HG03378 (cell line): ENCODE results near the gene SCRN1.

ENCODE experiments used
- ATAC-seq: cut with Tn5 transposase; IDR thresholded peaks from one replicate; pipeline ENCODE4 v1.9.1; 2021; ENCODE audit warnings: mild to moderate bottlenecking, moderate library complexity; ENCODE audit not compliant: unreplicated experiment

Gene SCRN1

DNA sequence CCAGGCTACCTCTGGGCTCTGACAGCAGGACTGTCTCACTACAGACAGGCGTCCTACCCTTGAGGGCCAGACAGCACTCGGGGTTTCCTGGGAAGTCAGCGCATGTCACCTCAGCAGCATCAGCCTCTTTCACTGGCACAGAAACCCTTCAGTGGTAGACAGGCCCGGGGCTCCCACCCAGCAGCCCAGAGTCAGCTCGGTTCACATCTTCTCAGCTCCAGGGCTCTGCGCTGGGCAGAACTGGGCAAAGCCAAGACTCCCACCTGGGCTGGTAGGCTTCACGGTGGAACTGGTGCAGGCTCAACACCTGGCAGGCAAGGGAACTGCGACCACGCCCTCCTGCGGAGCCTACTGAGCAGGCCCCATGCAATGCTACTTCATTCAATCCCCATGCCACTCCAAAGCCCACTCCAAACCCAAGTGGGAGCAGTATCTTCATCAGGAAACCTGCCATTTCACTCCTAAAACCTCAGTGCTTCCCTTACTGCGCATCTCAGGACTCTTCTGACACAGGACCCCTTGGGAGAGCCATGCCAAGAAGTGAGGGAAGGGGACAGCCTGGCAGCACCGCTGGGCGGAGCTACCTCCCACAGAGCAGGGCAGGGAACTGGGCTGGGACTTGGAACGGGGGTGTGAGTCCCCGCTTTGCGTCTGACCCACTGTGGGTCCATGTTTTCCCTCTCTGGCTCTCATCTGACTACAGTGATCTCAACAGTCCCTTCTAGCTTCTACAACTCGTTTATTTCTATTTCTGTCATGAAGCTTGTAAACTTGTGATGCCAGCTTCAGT, 60.4 kb downstream of the SCRN1 start:
- ATAC-seq, result no peak

DNA sequence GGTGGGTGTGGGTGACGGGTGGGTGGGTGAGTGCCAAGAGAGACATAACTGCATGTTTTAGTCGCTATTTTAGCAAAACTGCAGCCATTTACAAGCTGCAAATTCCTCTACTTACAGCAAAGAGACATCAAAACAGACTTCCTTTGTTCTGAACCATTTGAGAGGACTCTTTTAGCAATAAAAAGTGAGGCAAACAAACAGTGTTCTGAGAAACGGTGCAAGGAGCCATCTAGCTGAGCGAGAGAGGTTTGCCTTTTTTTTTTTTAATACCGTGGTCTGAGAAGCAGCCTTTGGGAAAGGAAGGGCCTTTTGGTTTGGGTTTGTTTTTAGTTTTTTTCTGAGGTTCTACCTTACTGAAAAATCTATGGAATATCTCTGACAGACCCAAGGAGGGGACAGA, 62.9 kb downstream of the SCRN1 start:
- ATAC-seq, result no peak

DNA sequence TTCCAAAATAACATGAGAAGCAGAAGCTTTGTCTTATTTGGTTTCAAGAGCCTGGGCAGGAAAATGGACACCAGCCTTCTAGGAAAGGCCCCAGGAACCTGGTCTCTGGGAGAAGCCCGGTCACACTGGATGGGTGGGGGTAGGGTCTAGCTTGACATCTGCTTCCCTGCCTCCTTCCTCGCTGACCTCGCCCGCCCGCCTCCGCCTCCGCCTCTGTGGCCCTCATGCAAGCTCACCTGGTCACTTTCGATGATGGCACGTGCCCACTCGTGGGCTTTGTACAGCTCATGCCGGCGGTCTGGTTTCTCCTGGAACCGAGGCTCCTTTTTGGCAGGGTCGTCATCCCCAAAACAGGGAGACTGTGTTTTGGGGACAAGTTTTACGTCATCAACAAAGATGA, 63.4 kb downstream of the SCRN1 start:
- ATAC-seq, result no peak

DNA sequence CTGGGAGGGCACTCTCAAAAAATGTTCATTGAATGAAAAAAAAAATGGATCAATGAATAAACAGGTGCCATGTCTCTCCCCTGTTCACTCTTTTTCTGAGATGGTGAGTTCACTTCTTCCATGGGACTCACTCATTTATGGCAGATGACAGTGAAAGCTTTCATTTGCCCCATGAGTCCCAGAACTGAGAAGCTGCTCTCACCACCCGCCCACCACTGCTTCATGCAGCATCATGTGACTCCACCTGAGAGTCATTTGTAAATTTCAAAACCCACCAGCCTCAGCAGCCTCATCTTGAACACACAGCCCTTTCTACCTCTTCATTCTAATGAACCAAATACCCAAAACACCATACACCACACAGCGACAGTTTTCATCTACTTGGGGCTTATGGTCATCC, 64.9 kb downstream of the SCRN1 start:
- no peak for ATAC-seq

DNA sequence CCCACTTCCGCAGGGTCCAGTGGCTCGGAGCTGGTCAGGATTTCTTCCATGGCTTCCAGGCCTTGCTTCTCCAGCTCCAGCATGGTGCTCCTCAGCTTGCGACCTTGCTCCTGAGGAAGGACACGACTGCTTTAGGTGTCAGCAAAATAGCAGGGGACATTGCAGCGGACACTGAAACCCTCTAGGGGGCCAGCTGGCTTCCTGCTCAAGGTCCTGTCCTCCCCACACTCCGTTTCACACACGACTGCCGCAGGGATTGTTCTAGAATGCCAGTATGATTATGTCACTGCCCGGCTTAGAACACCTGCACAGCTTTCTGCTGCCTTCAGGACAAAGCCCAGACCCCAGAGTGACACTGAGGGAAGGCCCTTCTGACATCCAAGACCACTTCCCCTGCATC, 65.6 kb downstream of the SCRN1 start:
- ATAC-seq, result no peak

DNA sequence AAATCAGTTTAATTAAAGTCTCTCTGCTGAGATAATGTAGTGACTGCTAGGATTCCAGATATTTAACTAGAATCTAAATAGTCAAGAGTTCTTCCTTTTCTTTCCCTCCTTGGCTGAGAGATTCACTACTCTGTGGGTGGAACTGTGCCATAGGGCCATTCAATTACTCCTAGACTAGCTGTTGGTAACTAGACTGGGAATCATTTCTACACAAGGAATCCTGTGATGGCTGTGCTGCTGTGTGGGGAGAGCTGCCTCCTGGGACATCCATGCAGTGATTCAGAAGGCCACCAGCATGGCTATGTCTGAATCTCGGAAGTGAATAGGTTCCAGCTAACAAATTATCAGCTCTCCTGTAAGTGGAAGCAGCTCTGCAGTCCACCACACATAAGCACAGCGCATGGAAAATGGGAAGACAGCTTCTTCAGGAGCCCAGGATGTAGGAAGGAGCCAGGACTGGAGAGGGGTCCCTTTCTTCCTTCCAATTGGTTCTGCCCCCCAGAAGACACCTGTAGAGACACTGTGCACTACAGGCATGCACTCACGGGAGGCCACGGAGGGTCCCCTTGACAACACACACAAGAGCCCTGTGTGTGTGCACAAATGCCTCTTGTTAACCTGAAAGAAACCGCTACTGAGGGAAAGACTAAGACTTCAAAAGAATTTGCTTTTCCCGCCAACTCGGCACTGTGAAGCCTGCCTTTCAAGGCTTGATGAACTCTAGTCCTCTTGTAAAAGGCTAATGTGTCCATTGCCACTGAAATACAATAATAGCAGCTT, 66.5 kb downstream of the SCRN1 start:
- no peak for ATAC-seq

DNA sequence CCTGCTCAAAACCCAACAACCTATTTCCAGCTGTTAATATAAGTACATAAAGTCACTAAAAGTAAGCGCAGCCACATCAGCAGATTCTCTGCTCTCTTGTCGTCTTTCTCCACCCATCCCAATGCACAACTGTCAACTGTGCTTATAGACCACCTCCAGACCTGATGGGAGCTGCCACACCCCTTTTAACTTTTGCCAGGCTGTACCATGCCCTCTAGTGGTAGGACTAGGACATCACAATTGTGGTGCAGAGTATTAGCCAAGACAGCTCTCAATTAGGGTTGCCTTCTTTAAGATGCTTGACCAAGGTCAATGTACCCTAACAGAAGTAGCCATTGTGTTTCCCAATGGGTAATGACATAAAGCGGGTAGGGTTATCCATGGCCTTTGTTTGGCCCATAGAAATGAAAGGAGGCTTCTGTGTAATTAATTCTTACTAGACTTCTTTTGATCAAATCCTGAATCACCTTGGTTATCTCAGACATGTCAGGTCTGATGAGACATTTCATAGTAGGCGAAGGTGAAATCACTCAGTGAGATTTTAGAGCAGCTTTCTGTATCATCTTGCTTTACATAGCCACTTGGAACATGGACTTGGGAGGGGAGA, 68.1 kb downstream of the SCRN1 start:
- ATAC-seq, result peak; percentile 80

DNA sequence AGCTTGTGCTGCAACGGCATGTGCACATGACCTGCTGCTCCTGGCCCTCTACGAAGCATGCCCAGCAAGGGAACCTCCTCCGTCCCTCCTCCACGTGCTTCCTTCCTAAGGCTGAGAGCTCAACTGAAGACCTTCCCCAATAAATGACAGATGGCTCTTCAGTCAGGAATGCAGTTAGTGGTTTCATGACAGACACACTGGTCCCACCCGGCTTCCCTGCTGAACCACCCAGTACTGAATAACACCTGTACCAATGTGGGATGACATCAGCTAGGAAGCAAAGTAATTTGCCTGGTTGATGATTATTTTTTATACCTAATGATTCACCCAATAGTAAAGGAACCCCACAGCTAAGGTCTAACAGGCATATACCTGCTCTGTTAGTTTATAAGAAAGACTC, 69.1 kb downstream of the SCRN1 start:
- ATAC-seq, result no peak

DNA sequence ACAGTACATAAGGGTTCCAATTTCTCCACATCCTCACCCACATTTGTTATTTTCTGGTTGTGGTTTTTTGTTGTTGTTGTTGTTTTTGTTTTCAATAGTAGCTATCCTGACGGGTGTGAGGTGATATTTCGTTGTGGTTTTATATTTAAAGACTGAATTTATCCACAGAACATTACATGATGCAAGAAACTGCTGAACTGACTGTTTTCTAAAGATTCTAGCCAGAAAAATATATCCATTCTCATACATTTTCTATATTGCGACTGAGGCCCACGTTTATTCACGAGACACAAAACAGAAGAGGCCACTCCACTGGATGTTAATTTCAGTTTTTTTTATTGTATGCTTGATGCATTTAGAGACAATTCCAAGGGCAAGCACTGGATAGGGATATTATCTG, 69.8 kb downstream of the SCRN1 start:
- ATAC-seq, result no peak

DNA sequence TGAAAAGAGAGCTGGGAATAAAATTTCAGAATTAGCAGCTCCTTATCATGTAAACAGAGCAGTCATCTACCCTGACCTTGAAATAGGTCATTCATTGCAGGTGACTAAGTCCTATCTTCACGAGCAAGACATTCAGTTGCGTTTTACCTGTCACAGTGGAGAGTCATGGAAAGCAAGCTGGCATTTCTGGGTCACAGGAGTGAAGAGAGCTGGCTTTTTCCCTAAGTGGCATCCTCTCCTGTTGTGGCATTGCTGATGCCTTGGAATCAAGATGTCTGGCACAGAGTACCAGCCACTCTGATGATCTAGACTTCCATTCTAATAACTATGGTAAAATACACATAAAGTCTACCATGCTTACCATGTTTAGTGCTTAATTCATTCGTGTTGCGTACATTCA, 70.8 kb downstream of the SCRN1 start:
- ATAC-seq, result no peak

DNA sequence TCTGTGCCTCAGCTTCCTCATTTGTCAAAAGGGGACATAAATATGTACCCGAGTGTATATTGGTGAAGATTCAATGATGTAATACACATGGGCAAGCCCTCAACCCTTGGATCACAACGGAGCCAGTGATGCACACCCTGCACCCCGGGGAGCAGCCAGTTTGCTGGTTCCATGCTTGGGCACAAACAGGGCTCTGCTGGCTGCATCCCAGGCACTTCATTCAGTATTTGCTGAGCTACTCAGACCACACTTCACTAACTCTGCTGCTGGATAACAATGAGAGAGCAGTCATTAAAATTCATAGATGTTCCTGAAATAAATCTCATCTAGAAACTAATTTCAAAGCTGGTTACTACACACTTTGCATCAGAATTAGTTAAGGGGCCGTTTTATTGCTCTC, 72.0 kb downstream of the SCRN1 start:
- no peak for ATAC-seq

DNA sequence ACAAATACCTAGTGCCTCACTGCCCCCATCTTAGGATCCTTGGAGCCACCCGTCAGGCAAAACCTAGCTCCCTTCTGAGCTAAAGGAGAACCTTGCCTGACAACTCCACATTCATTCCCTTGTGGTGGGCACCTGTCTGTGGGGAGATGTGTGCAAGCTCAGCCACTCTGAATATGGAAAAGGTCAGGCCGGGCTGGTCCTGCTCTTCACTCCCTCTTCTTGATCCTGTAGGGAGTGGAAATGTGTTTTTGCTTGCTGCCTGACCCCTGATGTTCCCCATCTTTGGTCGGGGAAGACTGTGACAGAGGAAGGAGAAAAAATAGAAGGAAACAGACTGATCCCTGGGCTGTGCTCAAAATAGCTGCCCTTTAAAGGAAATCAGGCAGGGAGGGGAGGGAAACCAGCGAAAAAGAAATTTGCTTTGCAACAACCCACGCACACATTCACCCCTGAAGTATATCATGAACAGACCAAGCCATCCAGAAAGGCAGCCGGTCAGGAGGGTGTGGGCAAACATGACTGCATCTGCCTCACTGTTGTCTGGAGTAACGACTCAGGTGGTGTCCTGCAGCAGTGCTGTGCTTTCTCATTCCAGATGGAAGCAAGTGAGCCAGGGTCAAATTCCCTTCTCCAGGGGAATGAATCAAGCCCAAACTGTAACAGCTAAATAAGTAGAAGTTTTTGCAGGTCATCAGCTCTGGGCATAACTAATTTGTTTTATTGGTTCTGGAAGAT, 74.0 kb downstream of the SCRN1 start:
- ATAC-seq, result no peak

DNA sequence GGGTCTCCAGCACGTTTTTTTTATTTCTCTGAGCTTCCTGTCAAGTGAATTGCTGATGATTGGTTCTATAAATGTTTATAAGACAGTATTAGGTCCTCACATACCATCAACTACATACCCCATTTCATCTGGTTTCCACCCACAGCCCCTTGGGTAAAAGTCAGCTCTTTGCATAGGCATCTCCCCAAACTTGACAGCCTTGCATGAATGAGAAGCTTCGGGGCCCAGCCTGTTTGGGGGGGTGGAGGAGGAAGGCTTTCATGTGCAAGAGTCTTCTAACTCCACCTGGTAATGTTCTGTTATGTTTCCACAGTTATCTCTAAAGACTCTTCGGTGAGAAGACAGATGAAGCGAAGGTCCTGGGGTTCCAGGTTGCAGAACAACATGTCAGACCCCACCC, 75.4 kb downstream of the SCRN1 start:
- no peak for ATAC-seq

DNA sequence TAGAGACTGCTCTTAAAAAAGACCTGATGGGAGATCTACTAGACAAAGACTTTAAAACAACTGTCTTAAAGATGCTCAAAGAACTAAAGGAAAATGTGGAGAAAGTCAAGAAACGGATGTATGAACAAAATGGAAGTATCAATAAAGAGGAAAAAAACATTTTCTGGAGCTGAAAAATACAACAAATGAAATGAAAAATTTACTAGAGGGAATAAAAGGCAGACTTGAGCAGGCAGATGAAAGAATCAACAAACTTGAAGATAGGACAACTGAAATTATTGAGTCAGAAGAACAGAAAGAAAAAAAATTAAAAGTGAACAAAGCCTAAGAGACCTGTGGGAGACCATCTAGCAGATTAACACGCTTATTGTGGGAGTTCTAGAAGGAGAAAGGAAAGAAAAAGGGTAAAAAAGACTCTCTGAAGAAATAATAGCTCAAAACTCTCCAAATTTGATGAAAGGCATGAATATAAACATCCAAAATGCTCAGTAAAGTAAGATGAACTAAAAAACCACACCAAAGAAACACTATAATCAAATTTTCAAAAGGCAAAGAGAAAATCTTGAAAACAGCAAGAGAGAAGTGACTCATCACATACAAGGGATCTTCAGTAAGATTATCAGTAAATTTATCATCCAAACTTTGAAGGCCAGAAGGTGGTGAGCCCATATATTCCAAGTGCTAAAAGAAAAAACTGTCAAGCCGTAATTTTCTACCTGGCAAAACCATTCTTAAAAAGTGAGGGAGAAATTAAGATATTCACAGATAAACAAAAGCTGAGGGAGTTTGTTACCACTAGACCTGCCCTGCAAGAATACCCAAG, 83.2 kb downstream of the SCRN1 start:
- no peak for ATAC-seq

DNA sequence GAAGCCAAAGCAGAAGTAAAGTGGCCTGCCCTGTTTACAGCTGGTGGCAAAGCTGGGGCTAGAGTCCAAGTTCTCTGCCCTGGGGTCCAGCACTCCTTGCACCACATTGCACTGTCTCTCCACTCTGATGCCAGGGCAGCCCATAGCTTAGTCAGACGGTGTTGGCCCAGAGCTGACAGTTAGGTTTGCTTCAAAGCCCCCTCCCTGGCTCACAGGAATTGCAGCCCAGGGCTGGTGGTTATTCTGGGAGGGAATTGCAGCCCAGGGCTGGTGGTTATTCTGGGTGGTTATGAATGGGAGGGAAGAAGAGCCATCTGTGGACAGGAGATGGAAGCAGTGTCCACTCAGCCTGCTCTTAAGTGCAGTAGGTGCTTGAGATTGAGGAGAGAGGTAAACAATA, 88.9 kb downstream of the SCRN1 start:
- ATAC-seq, result no peak

DNA sequence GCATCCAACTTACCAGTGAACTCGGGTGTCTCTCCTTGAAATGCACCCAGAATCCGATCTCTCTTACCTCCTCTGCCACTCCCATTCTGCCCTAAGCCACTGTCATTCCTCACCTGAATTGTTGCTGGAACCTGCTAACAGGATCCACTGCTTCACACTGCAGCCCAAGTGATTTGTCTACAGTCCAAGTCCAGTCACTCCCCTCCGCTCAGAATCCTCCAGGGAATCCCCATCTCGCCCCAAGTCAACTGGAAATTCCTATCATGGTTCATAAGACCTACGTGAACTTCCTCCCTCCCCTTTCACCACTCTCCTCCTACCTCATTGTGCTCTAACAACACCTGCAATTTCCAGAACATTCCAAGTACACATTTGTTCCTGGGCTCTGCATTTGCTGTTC, 91.3 kb downstream of the SCRN1 start:
- no peak for ATAC-seq

DNA sequence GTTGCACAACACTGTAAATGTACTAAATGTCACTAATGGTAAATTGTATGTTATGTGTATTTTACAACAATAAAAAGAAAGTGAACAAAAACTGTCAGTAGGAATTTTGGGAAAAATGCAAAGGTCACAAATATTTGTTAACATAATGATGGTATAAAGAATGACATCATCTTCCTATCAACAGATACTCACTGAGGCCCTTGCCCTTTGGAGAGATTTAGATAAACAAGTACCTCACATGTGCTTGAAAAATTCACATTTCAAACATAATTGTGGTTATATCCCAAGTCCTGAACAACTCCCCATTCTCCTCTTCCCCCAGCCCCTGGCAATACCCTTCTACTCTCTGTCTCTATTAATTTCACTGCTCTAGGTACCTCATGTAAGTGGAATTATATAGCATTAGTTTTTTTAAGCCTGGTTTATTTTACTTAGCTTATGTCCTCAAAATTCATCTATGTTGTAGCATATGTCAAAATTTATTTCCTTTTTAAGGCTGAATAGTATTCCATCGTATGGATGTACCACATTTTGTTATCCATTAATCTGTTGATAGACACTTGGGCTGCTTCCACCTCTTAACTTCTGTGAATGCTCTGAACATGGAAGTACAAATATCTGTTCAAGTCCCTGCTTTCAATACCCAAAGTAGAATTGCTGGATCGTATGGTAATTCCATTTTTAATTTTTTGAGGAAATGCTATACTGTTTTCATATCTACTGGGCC, 92.8 kb downstream of the SCRN1 start:
- no peak for ATAC-seq

DNA sequence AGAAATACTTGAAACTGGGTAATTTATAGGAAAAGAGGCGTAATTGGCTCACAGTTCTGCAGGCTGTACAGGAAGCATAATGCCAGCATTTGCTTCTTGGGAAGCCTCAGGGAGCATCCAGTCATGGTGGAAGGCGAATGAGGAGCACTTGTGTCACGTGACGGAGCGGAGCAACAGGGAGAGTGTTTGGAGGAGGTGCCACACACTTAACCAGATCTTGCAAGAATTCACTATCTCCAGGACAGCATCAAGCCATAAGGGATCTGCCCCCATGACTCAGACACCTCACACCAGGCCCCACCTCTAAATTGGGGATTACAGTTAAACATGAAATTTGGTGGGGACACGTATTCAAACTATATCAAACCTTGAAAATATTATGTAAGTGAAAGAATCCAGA, 94.0 kb downstream of the SCRN1 start:
- ATAC-seq, result no peak

DNA sequence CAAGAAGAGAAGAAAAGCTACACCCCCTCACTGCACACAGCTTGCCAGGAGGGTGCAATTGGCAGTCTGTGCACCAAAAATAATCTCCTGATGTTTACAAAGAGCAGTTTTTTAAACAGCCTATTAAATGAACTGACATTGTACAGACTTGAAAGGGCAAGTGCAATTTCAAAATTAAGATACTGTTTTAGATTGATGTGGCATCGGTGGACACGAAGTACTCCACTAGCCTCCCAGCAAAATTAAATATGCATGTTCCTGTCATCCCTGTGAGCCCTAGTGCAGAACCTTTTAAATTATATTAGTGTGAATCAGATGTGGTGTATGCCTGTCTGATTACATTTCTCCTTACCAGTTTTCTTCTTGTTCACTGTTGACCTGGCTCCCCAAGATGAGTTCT, 95.3 kb downstream of the SCRN1 start:
- no peak for ATAC-seq
